IPS DF 4.7 (cell line): ENCODE data around the gene FBXL19.
A peak's percentile ranks its signal among the peaks of the same experiment; 100 is the strongest.

Experiments
- DNase-seq: peaks from one replicate; pipeline ENCODE4 v3.0.0-alpha.2; 2013; ENCODE audit warnings: low spot score; ENCODE audit errors: extremely low read depth

Gene FBXL19

GRCh38 chr16:30895627-30896260 lies 27.6 kb upstream of the FBXL19 start:
- no peak for DNase-seq

GRCh38 chr16:30896261-30896888 lies 27.0 kb upstream of the FBXL19 start, which contains the start of gene CTF1:
Gene CTF1 (plus strand): TSS chr16:30896614. CDS start chr16:30896644, 30 bp downstream.
- no peak for DNase-seq

GRCh38 chr16:30896889-30897733 lies 26.3 kb upstream of the FBXL19 start:
- no peak for DNase-seq

GRCh38 chr16:30899794-30900193 lies 23.6 kb upstream of the FBXL19 start:
- DNase-seq, result no peak

- no peak for DNase-seq
Observed at GRCh38 chr16:30900588-30900987, 22.8 kb upstream of the FBXL19 start.

GRCh38 chr16:30901201-30902028 lies 22.0 kb upstream of the FBXL19 start:
- DNase-seq, result no peak

GRCh38 chr16:30902029-30902972 lies 21.1 kb upstream of the FBXL19 start:
- no peak for DNase-seq

- no peak for DNase-seq
Observed at GRCh38 chr16:30903002-30903401, 20.4 kb upstream of the FBXL19 start.

- no peak for DNase-seq
Observed at GRCh38 chr16:30903596-30903995, 19.8 kb upstream of the FBXL19 start.

GRCh38 chr16:30904114-30904780 lies 19.1 kb upstream of the FBXL19 start:
- DNase-seq, result no peak

GRCh38 chr16:30907064-30907463 lies 16.3 kb upstream of the FBXL19 start:
- DNase-seq, result no peak

- no peak for DNase-seq
Observed at GRCh38 chr16:30910427-30911029, 12.8 kb upstream of the FBXL19 start.

- DNase-seq, result no peak
Observed at GRCh38 chr16:30912794-30913412, 10.5 kb upstream of the FBXL19 start.

GRCh38 chr16:30914830-30915229 lies 8.5 kb upstream of the FBXL19 start:
- no peak for DNase-seq

- no peak for DNase-seq
Observed at GRCh38 chr16:30918614-30919013, 4.8 kb upstream of the FBXL19 start.

- no peak for DNase-seq
Observed at GRCh38 chr16:30920891-30921290, 2.5 kb upstream of the FBXL19 start.

- no peak for DNase-seq
Observed at GRCh38 chr16:30921459-30921747, 2.0 kb upstream of the FBXL19 start.

- DNase-seq, result peak; percentile 80
Observed at GRCh38 chr16:30921748-30922419, 1.5 kb upstream of the FBXL19 start.
